Measurements from ENCODE around the gene DRC1. TPM values are rescaled to one million over a fixed set of nuclear protein-coding genes. Genes with fewer than 3 reads are reported as not detected.
A peak's percentile ranks its signal among the peaks of the same experiment; 100 is the strongest.

DRC1 gene
- total and polyA plus RNA-seq, 8 donors: 0.19 to 0.54 TPM; not detected in 6

DNA sequence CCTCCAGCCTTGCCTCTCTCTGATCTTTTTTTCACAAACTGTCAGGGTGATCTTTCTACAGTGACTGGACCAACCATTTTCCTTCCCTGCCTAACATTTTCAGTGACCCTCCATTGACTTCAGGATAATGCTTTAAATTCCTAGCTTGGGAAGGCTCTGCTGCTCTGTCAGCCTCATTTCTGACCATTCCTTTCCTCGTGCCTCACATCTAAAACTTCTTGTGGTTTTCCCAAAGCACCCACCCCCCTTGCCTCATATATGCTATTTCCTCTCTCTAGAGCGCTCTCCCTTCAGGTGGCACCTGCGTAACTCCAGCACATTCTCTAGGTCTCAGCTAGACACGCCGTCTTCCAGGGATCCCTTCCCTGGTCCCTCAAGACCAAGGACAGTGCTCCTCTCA, 37.2 kb downstream of the DRC1 start:
- no peaks in the 10 kb centered on the region for H3K4me1 ChIP-seq
- H3K36me3 ChIP-seq: no peaks in the 10 kb centered on the region
- no peak for FAIRE-seq
- H3K4me3 ChIP-seq: no peak overlapping the region
- H3K27me3 ChIP-seq: no peaks in the 10 kb centered on the region
- TF ChIP-seq, protein P1, sequence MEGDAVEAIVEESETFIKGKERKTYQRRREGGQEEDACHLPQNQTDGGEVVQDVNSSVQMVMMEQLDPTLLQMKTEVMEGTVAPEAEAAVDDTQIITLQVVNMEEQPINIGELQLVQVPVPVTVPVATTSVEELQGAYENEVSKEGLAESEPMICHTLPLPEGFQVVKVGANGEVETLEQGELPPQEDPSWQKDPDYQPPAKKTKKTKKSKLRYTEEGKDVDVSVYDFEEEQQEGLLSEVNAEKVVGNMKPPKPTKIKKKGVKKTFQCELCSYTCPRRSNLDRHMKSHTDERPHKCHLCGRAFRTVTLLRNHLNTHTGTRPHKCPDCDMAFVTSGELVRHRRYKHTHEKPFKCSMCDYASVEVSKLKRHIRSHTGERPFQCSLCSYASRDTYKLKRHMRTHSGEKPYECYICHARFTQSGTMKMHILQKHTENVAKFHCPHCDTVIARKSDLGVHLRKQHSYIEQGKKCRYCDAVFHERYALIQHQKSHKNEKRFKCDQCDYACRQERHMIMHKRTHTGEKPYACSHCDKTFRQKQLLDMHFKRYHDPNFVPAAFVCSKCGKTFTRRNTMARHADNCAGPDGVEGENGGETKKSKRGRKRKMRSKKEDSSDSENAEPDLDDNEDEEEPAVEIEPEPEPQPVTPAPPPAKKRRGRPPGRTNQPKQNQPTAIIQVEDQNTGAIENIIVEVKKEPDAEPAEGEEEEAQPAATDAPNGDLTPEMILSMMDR (IDR thresholded peaks at IDR 0.05): no peak
- H3K9me3 ChIP-seq: no peaks in the 10 kb centered on the region
- WGBS, 2 donors: 41 to 57% methylated on average over 5 of the region's 5 CpGs
- no peak for ATAC-seq
- DNase-seq: no peak
- no peak overlapping the region for H3K27ac ChIP-seq
- intact Hi-C loops (cut with DNase I): no loop called here

DNA sequence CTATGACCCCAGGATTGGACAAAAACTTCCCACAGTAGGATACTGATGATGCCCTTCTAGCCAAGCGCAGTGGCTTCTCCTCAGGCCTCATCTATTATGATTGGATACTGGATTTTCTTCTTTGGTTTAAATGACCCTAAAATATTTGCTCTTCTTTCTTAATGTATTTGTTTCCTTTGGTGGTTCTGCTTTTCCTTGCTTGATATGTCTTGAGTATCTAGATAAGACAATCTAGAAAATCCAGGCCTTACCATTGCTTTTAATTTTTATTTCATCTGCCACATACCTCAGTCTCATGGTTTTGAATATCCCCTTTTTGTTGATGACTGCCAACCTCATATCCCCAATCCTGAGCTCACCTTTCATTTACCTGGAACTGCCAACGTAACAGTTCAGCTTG, 40.6 kb downstream of the DRC1 start:
- intact Hi-C loops (cut with DNase I): no loop called here
- TF ChIP-seq, protein P1 (IDR thresholded peaks at IDR 0.05): no peak
- Histone ChIP-seq H3K27me3 (no peaks in the 10 kb centered on the region), H3K4me3 (no peak overlapping the region), H3K36me3 (no peaks in the 10 kb centered on the region), H3K4me1 (no peaks in the 10 kb centered on the region), H3K27ac (no peak overlapping the region), H3K9me3 (no peaks in the 10 kb centered on the region)
- DNase-seq (no peak), FAIRE-seq (no peak), ATAC-seq (no peak)
- 93 to 100% methylated on average over 2 of the region's 2 CpGs for WGBS, 2 donors

DNA sequence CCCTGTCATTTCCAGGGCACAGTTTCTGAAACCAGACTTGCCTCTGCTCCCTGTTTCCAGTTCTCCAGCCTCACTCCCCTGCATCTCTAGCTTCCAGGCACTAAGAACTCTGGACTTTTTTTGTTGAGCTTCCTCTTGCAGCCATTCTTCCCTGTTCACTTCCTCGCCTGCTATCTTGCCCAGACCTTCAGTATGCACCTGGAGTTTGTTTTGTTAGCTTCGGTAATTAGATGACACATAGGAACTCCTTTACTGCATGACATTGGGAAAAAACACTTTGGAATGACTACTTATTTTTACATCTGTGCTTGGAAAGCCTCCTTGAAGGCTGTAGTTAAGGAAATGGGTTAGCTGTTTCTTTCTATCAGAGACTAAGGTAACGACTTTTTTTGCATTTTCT, 41.0 kb downstream of the DRC1 start:
- Histone ChIP-seq H3K36me3 (no peaks in the 10 kb centered on the region), H3K4me1 (no peaks in the 10 kb centered on the region), H3K9me3 (no peaks in the 10 kb centered on the region), H3K27ac (no peak overlapping the region), H3K4me3 (no peak overlapping the region), H3K27me3 (no peaks in the 10 kb centered on the region)
- no peak for ATAC-seq
- DNase-seq: no peak
- 75 to 80% methylated on average over 3 of the region's 3 CpGs for WGBS, 2 donors
- intact Hi-C loops (cut with DNase I): no loop called here
- TF ChIP-seq, protein P1 (IDR thresholded peaks at IDR 0.05): no peak
- no peak for FAIRE-seq

DNA sequence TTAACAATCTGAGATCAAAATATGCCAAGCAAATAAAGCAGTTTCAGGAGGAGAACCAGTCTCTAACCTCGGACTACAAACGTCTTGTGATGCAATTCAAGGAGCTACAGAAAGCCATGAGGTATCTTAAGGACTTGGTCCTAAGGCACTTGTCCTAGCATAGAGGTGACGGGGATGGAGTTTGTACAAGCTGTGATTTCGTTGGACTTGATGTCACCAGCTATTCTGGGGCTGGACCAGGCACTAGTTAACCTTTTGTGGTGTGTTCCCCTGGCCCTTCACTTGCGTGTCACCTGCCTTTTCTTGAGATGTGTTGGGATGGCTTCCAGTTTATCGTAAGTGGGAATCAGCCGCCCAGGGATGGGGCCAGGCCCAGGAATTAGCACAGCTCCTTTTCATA, 42.5 kb downstream of the DRC1 start:
- H3K4me1 ChIP-seq: no peaks in the 10 kb centered on the region
- no peaks in the 10 kb centered on the region for H3K36me3 ChIP-seq
- H3K27me3 ChIP-seq: no peaks in the 10 kb centered on the region
- WGBS, 2 donors: 73 to 78% methylated on average over 7 of the region's 7 CpGs
- no peaks in the 10 kb centered on the region for H3K9me3 ChIP-seq
- no peak for FAIRE-seq
- no peak overlapping the region for H3K4me3 ChIP-seq
- intact Hi-C loops (cut with DNase I): no loop called here
- peak in 1 of 6 donors; percentile 24 for DNase-seq
- no peak for ATAC-seq
- no peak overlapping the region for H3K27ac ChIP-seq
- TF ChIP-seq, protein P1 (IDR thresholded peaks at IDR 0.05): no peak

DNA sequence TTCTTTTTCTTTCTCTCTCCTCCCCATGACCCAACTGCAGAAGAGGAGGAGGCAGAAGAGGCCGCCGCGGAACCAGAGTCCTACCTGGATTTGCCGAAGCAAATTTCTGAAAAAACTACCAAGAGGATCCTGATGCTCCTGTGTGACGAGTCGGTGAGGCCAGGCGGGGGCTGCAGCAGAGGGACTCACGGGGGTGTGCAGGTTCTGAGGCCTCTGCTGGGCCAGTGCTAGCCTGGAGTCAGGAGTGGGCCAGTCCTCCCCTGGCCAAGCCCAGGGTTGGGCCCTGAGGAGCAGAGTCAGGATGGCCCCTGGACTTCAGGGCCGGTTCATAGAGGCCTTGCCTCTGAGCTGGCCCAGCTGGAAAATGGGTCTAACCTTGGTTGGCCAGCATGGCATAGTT, 46.9 kb downstream of the DRC1 start:
- H3K4me1 ChIP-seq: no peaks in the 10 kb centered on the region
- no peak overlapping the region for H3K4me3 ChIP-seq
- H3K9me3 ChIP-seq: no peaks in the 10 kb centered on the region
- DNase-seq: peak in 1 of 6 donors; percentile 41
- H3K36me3 ChIP-seq: no peaks in the 10 kb centered on the region
- TF ChIP-seq, protein P1 (IDR thresholded peaks at IDR 0.05): no peak
- no peak for ATAC-seq
- FAIRE-seq: no peak
- intact Hi-C loops (cut with DNase I): no loop called here
- no peaks in the 10 kb centered on the region for H3K27me3 ChIP-seq
- 92 to 99% methylated on average over 9 of the region's 9 CpGs for WGBS, 2 donors
- H3K27ac ChIP-seq: no peak overlapping the region

Data from pancreas (tissue), 10 donors.